GM12878 (cell line): Measurements from ENCODE around the gene TTK. TPM values are rescaled to one million over a fixed set of nuclear protein-coding genes. Genes with fewer than 3 reads are reported as not detected.

Source experiments
- ATAC-seq: fragments of 200-7000 bp; cut with Tn5 transposase; 3 replicates; pipeline ENCODE4 v1.9.1; 2020; ENCODE audit warnings: mild to moderate bottlenecking, moderate library complexity
- BruUV-seq: library from RNA; stranded (reverse); fragments of 400-500 nt; replicated peaks from 2 replicates; lab custom pipeline; 2021; lab: Mats Ljungman, UMichigan
- CTCF ChIA-PET: fragments of 300-600 bp; sonication (Branson Sonifier 250); formaldehyde crosslinking; extraction: SDS; loops from one replicate; lab custom pipeline; 2021; ENCODE audit warnings: inconsistent platforms; lab: Yijun Ruan, JAX
- POLR2A ChIA-PET: fragments of 350-600 bp; formaldehyde crosslinking; extraction: SDS; loops from one replicate; lab custom pipeline; 2021; ENCODE audit warnings: inconsistent platforms; lab: Charles Lee
- RAD21 ChIA-PET: fragments of 300-600 bp; sonication (Branson Sonifier 250); formaldehyde crosslinking; loops from one replicate; lab custom pipeline; 2023; ENCODE audit warnings: antibody characterized with exemption; ENCODE audit not compliant: unreplicated experiment; lab: Charles Lee
- SMC1A ChIA-PET: fragments of 300-600 bp; sonication (Branson Sonifier 250); formaldehyde crosslinking; loops from one replicate; lab custom pipeline; 2023; ENCODE audit not compliant: unreplicated experiment, uncharacterized antibody; lab: Charles Lee
- DNase-seq: peaks from one replicate; pipeline ENCODE4 v3.0.0-alpha.2; 2011; ENCODE audit warnings: low read depth, low spot score
- FAIRE-seq: peaks from 3 replicates; lab custom pipeline; 2011; peaks lifted over from hg19 to GRCh38; lab: Jason Lieb, UNC
- H2AFZ ChIP-seq: 2 replicates; pipeline ENCODE4 v1.6.0; 2011; ENCODE audit warnings: low read depth, low read length, control low read depth; ENCODE audit not compliant: control insufficient read depth
- H3K27ac ChIP-seq: 2 replicates; pipeline ENCODE4 v1.5.1; 2011; ENCODE audit warnings: control low read depth; ENCODE audit not compliant: control insufficient read depth, insufficient read depth
- H3K27me3 ChIP-seq, 2 experiments: replicated peaks in 1 of 2; 2 replicates each; pipeline versions ENCODE4 v1.6.0 to v1.6.1; 2011; ENCODE audit warnings: low read length in 1 of 2; ENCODE audit not compliant: control insufficient read depth in 2 of 2, insufficient read depth in 2 of 2
- H3K36me3 ChIP-seq, 2 experiments: 2 replicates each; pipeline ENCODE4 v1.5.1; 2011; ENCODE audit warnings: low read length in 1 of 2; ENCODE audit not compliant: control insufficient read depth in 2 of 2, insufficient read depth in 2 of 2
- H3K4me1 ChIP-seq: 2 replicates; pipeline ENCODE4 v1.6.1; 2011; ENCODE audit warnings: mild to moderate bottlenecking, low read length, moderate library complexity, mixed read lengths; ENCODE audit not compliant: control insufficient read depth, insufficient read depth
- H3K4me2 ChIP-seq: 2 replicates; pipeline ENCODE4 v1.6.0; 2011; ENCODE audit warnings: control low read depth; ENCODE audit not compliant: control insufficient read depth, insufficient read depth
- H3K4me3 ChIP-seq: fragments of 200-600 bp; sonication (generic); 2 replicates; pipeline ENCODE4 v1.5.1; 2016
- H3K79me2 ChIP-seq: 2 replicates; pipeline ENCODE4 v1.6.0; 2011; ENCODE audit warnings: low read length; ENCODE audit not compliant: control insufficient read depth, insufficient read depth
- H3K9ac ChIP-seq: 2 replicates; pipeline ENCODE4 v1.8.0; 2011; ENCODE audit warnings: low read length, control low read depth, mixed read lengths; ENCODE audit not compliant: control insufficient read depth, insufficient read depth
- H3K9me3 ChIP-seq: replicated peaks from 3 replicates; pipeline ENCODE4 v1.5.1; 2011; ENCODE audit warnings: mild to moderate bottlenecking, low read length; ENCODE audit not compliant: control insufficient read depth, insufficient read depth
- H4K20me1 ChIP-seq: 2 replicates; pipeline ENCODE4 v1.6.0; 2011; ENCODE audit not compliant: control insufficient read depth, insufficient read depth
- CBX5 ChIP-seq: sonication (generic); IDR thresholded peaks from 2 replicates; pipeline ENCODE4 v1.6.1; 2016; ENCODE audit warnings: low read depth, moderate library complexity, mild to moderate bottlenecking, inconsistent platforms
- GATAD2B ChIP-seq: fragments of 450-650 bp; conservative IDR thresholded peaks from 2 replicates; pipeline ENCODE4 v1.6.1; 2017; ENCODE audit warnings: low read depth, mild to moderate bottlenecking, moderate library complexity
- KLF5 ChIP-seq: fragments of 450-650 bp; IDR thresholded peaks from 2 replicates; pipeline ENCODE4 v1.6.1; 2014; ENCODE audit warnings: mild to moderate bottlenecking; ENCODE audit not compliant: partially characterized antibody
- MXI1 ChIP-seq: fragments of 150-350 bp; IDR thresholded peaks from 2 replicates; pipeline ENCODE4 v1.6.1; 2011; ENCODE audit warnings: low read depth, mild to moderate bottlenecking, inconsistent platforms, low read length, improper control_type of control experiment
- NFXL1 ChIP-seq: fragments of 450-650 bp; IDR thresholded peaks from 2 replicates; pipeline ENCODE4 v1.6.1; 2017; ENCODE audit warnings: antibody characterized with exemption, mild to moderate bottlenecking, borderline replicate concordance
- NFYB ChIP-seq: IDR thresholded peaks from 2 replicates; pipeline ENCODE4 v1.6.1; 2011; ENCODE audit warnings: low read depth, mild to moderate bottlenecking, low read length, improper control_type of control experiment, moderate library complexity; ENCODE audit not compliant: insufficient read depth
- NR2C2 ChIP-seq: IDR thresholded peaks from 2 replicates; pipeline ENCODE4 v1.6.1; 2011; ENCODE audit warnings: borderline replicate concordance, low read depth; ENCODE audit not compliant: control insufficient read depth, insufficient read length
- POU2F2 ChIP-seq: IDR thresholded peaks from 3 replicates; pipeline ENCODE4 v1.6.1; 2011; ENCODE audit warnings: low read depth, mild to moderate bottlenecking, low read length, borderline replicate concordance
- RB1 ChIP-seq: fragments of 450-650 bp; formaldehyde crosslinking; IDR thresholded peaks from 2 replicates; pipeline ENCODE4 v1.6.1; 2017; ENCODE audit warnings: mild to moderate bottlenecking, borderline replicate concordance
- RFX5 ChIP-seq: IDR thresholded peaks from 2 replicates; pipeline ENCODE4 v1.6.1; 2011; ENCODE audit warnings: low read depth, low read length, improper control_type of control experiment
- SRF ChIP-seq, 2 experiments: IDR thresholded peaks; 2 replicates each; pipeline ENCODE4 v1.6.1; 2011; ENCODE audit warnings: low read depth in 2 of 2, low read length in 2 of 2, mild to moderate bottlenecking in 1 of 2, moderate library complexity in 1 of 2
- YY1 ChIP-seq: IDR thresholded peaks from 2 replicates; pipeline ENCODE4 v1.6.1; 2011; ENCODE audit warnings: low read depth, mild to moderate bottlenecking, low read length
- ZNF207 ChIP-seq: fragments of 450-650 bp; IDR thresholded peaks from 2 replicates; pipeline ENCODE4 v1.6.1; 2014; ENCODE audit warnings: antibody characterized with exemption, mild to moderate bottlenecking, borderline replicate concordance
- WGBS: methylation state at CpG from one replicate; pipeline ENCODE4 v1.1.6; 2016; ENCODE audit warnings: low lambda C conversion rate; ENCODE audit not compliant: insufficient replicate concordance, insufficient coverage; ENCODE audit errors: missing lambda C conversion rate; 5-methylcytosine and 5-hydroxymethylcytosine counted together
- in situ Hi-C: fragments of 300-500 bp; cut with MboI; formaldehyde crosslinking; loops from 9 replicates; pipeline ENCODE4 v1.14.3; 2018; ENCODE audit warnings: mixed read lengths
- intact Hi-C: fragments of 100-400 bp; cut with micrococcal nuclease; formaldehyde crosslinking; loops from one replicate; pipeline ENCODE4 v1.14.2; 2022; ENCODE audit not compliant: unreplicated experiment
- polyA plus RNA-seq, 11 experiments: library from polyadenylated mRNA; depleted of rRNA in 4 of 11; unstranded in 6 of 11; stranded (reverse) in 5 of 11; fragments of >200 nt; fragmentation: Nextera tagmentation in 4 of 11; fragmentation: Illumina TruSeq in 1 of 11; extraction: Ambion mirVana in 4 of 11; extraction: Trizol in 1 of 11; gene quantifications; 1 replicate in 1 of 11; 2 replicates in 10 of 11; pipeline versions ENCODE4 v1.2.1 to v1.2.3, GENCODE V29; 2011 to 2016; ENCODE audit warnings: inconsistent platforms in 2 of 11, missing spikeins in 2 of 11, low read depth in 1 of 11
- total RNA-seq, 4 experiments: library from RNA; depleted of rRNA in 3 of 4; stranded (reverse); fragments of >200 nt in 3 of 4; fragmentation: Illumina TruSeq in 1 of 4; extraction: Trizol in 1 of 4; gene quantifications; 2 replicates each; pipeline versions ENCODE4 v1.2.1 to v1.2.3, GENCODE V29; 2013 to 2021
- TF ChIP-seq, protein P1 (sequence below): fragments of 450-650 bp; IDR thresholded peaks from 2 replicates; pipeline ENCODE4 v1.6.1; 2016; ENCODE audit warnings: mild to moderate bottlenecking, moderate library complexity, borderline replicate concordance
- TF ChIP-seq, protein P2 (sequence below): fragments of 450-650 bp; IDR thresholded peaks from 2 replicates; pipeline ENCODE4 v1.6.1; 2014; ENCODE audit warnings: mild to moderate bottlenecking

Gene TTK
- total and polyA plus RNA-seq, 10 of the 15 experiments (the other 5 are each of a cell fraction or from before 2014, with no cell fraction given): 23.8 to 52.4 (median 36.0) TPM

DNA sequence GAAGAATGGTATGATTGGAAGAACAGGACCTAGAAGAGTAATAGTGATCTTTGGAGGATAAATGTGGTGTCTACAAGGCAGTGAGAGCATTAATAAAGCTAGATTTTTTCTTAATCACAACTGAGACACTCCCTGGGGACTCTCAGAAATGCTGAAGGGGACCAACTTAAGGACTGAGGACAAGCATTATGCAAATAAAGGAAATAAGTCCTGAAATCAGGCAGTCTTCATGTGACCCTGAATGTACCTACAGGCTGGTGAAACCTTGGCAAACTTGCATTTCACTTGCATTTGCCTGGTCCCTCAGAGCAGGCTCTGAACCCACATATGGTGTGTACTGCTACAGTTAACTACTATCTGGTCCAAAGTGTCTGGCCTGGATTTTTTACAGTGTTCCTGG lies 19.3 kb upstream of the TTK start (continued):
- TF ChIP-seq SRF (IDR thresholded peaks at IDR 0.05; ENCODE audit: low read depth in 2 of 2, low read length in 2 of 2) (no peak), NR2C2 (no peak), GATAD2B (no peak), NFXL1 (no peak), RB1 (no peak), ZNF207 (no peak)
- TF ChIP-seq, protein P1, sequence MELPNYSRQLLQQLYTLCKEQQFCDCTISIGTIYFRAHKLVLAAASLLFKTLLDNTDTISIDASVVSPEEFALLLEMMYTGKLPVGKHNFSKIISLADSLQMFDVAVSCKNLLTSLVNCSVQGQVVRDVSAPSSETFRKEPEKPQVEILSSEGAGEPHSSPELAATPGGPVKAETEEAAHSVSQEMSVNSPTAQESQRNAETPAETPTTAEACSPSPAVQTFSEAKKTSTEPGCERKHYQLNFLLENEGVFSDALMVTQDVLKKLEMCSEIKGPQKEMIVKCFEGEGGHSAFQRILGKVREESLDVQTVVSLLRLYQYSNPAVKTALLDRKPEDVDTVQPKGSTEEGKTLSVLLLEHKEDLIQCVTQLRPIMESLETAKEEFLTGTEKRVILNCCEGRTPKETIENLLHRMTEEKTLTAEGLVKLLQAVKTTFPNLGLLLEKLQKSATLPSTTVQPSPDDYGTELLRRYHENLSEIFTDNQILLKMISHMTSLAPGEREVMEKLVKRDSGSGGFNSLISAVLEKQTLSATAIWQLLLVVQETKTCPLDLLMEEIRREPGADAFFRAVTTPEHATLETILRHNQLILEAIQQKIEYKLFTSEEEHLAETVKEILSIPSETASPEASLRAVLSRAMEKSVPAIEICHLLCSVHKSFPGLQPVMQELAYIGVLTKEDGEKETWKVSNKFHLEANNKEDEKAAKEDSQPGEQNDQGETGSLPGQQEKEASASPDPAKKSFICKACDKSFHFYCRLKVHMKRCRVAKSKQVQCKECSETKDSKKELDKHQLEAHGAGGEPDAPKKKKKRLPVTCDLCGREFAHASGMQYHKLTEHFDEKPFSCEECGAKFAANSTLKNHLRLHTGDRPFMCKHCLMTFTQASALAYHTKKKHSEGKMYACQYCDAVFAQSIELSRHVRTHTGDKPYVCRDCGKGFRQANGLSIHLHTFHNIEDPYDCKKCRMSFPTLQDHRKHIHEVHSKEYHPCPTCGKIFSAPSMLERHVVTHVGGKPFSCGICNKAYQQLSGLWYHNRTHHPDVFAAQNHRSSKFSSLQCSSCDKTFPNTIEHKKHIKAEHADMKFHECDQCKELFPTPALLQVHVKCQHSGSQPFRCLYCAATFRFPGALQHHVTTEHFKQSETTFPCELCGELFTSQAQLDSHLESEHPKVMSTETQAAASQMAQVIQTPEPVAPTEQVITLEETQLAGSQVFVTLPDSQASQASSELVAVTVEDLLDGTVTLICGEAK: no peak

DNA sequence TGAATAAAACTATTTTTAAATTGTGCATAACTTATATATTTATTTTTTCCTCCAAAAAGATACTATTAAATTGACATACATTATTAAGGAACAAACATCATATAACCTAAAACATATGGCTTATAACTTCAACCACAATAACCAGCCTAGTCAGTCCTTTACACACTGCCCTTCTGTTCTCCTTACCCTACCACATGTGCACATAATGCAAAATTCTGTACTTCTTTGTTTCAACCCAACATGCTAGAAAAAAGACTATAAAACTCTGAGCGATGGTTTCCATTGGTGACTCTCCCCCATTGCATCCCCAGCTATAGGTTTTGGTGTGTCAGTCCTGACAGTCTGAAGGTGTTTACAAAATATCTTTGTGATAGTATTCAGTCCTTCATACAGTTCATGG lies 14.8 kb upstream of the TTK start:
- Histone ChIP-seq H2AFZ (no peak overlapping the region), H4K20me1 (no peaks in the 10 kb centered on the region), H3K9ac (no peak overlapping the region), H3K27me3 (no peaks in the 10 kb centered on the region), H3K27ac (no peak overlapping the region), H3K79me2 (no peaks in the 10 kb centered on the region), H3K4me3 (no peak overlapping the region), H3K4me2 (no peak overlapping the region), H3K9me3 (no peaks in the 10 kb centered on the region), H3K4me1 (no peaks in the 10 kb centered on the region), H3K36me3 (no peaks in the 10 kb centered on the region)
- CTCF ChIA-PET: no interaction called here
- intact Hi-C loops (no loop called here), in situ Hi-C loops (no loop called here)
- DNase-seq: no peak
- no TSS peak for BruUV-seq
- POLR2A ChIA-PET: no interaction called here
- FAIRE-seq: no peak
- no peak for ATAC-seq
- 95% methylated on average over 1 of the region's 1 CpG for WGBS
- SMC1A ChIA-PET: no interaction called here
- RAD21 ChIA-PET: no interaction called here
- TF ChIP-seq YY1 (no peak), KLF5 (no peak), RFX5 (no peak), NFYB (no peak), POU2F2 (no peak), ZNF207 (no peak), MXI1 (no peak), CBX5 (no peak)
- TF ChIP-seq, protein P2, sequence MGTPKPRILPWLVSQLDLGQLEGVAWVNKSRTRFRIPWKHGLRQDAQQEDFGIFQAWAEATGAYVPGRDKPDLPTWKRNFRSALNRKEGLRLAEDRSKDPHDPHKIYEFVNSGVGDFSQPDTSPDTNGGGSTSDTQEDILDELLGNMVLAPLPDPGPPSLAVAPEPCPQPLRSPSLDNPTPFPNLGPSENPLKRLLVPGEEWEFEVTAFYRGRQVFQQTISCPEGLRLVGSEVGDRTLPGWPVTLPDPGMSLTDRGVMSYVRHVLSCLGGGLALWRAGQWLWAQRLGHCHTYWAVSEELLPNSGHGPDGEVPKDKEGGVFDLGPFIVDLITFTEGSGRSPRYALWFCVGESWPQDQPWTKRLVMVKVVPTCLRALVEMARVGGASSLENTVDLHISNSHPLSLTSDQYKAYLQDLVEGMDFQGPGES: no peak
- TF ChIP-seq, protein P1: no peak
